GM12878 (cell line): Measurements from ENCODE around the gene IMMT.

Experiments used
- CHD1 ChIP-seq: IDR thresholded peaks from 2 replicates; pipeline ENCODE4 v1.6.1; 2012; ENCODE audit warnings: low read depth, low read length, improper control_type of control experiment
- EZH2 ChIP-seq: IDR thresholded peaks from 2 replicates; pipeline ENCODE4 v1.6.1; 2012; ENCODE audit warnings: low read depth, mild to moderate bottlenecking, control low read depth, inconsistent platforms, low read length, borderline replicate concordance; ENCODE audit not compliant: control insufficient read depth
- POLR2A ChIP-seq: IDR thresholded peaks from 2 replicates; pipeline ENCODE4 v1.6.1; 2011; ENCODE audit warnings: low read depth, mild to moderate bottlenecking, low read length
- RAD21 ChIP-seq: IDR thresholded peaks from 2 replicates; pipeline ENCODE4 v1.6.1; 2011; ENCODE audit warnings: mild to moderate bottlenecking, low read depth, low read length, moderate library complexity; ENCODE audit not compliant: insufficient read depth
- RBBP5 ChIP-seq: fragments of 200-600 bp; sonication (generic); conservative IDR thresholded peaks from 2 replicates; pipeline ENCODE4 v1.6.1; 2016
- SMC3 ChIP-seq: IDR thresholded peaks from 2 replicates; pipeline ENCODE4 v1.6.1; 2011; ENCODE audit warnings: low read length, improper control_type of control experiment, borderline replicate concordance
- TCF12 ChIP-seq: IDR thresholded peaks from 2 replicates; pipeline ENCODE4 v1.6.1; 2011; ENCODE audit warnings: low read depth, mild to moderate bottlenecking, low read length
- ZZZ3 ChIP-seq: IDR thresholded peaks from 2 replicates; pipeline ENCODE4 v1.6.1; 2011; ENCODE audit warnings: low read depth; ENCODE audit not compliant: control insufficient read depth, insufficient read length
- TF ChIP-seq, protein P1 (sequence below), 3 experiments: IDR thresholded peaks in 2 of 3; conservative IDR thresholded peaks in 1 of 3; 2 replicates each; pipeline ENCODE4 v1.5.1; 2011; ENCODE audit warnings: low read depth in 3 of 3, low read length in 3 of 3, mild to moderate bottlenecking in 3 of 3, control low read depth in 2 of 3, moderate library complexity in 2 of 3, inconsistent platforms in 1 of 3, mixed read lengths in 1 of 3; ENCODE audit not compliant: control insufficient read depth in 2 of 3, insufficient read depth in 1 of 3; ENCODE audit errors: extremely low read depth in 1 of 3
- TF ChIP-seq, protein P2 (sequence below): IDR thresholded peaks from 2 replicates; pipeline ENCODE4 v1.6.1; 2012; ENCODE audit warnings: low read depth, low read length, improper control_type of control experiment
- TF ChIP-seq, protein P3 (sequence below): fragments of 150-350 bp; IDR thresholded peaks from 2 replicates; pipeline ENCODE4 v1.6.1; 2014; ENCODE audit warnings: mild to moderate bottlenecking, low read depth, low read length

DNA sequence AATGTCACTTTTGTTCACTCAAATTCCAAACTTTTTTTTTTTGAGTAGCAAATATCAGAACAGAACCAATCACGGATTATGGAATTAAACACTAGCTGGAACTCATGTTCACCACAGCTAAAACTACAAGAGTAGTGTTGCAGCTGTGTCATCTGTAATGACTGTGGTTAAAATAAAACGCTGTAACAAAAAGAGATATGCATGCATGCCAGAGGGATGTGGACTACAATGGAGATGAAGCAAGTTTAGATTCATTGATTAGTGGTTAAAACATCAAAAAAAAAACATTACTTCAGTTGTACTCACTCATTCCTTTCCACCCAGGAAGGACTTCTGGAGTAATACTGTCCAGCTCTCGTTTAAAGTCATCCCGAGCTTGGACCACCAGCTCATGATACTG is 37.0 kb downstream of the IMMT start:
- TF ChIP-seq, protein P1, sequence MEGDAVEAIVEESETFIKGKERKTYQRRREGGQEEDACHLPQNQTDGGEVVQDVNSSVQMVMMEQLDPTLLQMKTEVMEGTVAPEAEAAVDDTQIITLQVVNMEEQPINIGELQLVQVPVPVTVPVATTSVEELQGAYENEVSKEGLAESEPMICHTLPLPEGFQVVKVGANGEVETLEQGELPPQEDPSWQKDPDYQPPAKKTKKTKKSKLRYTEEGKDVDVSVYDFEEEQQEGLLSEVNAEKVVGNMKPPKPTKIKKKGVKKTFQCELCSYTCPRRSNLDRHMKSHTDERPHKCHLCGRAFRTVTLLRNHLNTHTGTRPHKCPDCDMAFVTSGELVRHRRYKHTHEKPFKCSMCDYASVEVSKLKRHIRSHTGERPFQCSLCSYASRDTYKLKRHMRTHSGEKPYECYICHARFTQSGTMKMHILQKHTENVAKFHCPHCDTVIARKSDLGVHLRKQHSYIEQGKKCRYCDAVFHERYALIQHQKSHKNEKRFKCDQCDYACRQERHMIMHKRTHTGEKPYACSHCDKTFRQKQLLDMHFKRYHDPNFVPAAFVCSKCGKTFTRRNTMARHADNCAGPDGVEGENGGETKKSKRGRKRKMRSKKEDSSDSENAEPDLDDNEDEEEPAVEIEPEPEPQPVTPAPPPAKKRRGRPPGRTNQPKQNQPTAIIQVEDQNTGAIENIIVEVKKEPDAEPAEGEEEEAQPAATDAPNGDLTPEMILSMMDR (IDR thresholded peaks at IDR 0.05 in 2 of 3, conservative IDR thresholded peaks at IDR 0.05 in 1 of 3; ENCODE audit: control insufficient read depth in 2 of 3, extremely low read depth in 1 of 3, insufficient read depth in 1 of 3, low read depth in 3 of 3, low read length in 3 of 3), result no peak
- TF ChIP-seq TCF12 (no peak), SMC3 (no peak), RBBP5 (no peak), EZH2 (no peak), CHD1 (no peak), ZZZ3 (no peak), POLR2A (no peak), RAD21 (no peak)
- TF ChIP-seq, protein P2, sequence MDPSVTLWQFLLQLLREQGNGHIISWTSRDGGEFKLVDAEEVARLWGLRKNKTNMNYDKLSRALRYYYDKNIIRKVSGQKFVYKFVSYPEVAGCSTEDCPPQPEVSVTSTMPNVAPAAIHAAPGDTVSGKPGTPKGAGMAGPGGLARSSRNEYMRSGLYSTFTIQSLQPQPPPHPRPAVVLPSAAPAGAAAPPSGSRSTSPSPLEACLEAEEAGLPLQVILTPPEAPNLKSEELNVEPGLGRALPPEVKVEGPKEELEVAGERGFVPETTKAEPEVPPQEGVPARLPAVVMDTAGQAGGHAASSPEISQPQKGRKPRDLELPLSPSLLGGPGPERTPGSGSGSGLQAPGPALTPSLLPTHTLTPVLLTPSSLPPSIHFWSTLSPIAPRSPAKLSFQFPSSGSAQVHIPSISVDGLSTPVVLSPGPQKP, result no peak
- TF ChIP-seq, protein P3, sequence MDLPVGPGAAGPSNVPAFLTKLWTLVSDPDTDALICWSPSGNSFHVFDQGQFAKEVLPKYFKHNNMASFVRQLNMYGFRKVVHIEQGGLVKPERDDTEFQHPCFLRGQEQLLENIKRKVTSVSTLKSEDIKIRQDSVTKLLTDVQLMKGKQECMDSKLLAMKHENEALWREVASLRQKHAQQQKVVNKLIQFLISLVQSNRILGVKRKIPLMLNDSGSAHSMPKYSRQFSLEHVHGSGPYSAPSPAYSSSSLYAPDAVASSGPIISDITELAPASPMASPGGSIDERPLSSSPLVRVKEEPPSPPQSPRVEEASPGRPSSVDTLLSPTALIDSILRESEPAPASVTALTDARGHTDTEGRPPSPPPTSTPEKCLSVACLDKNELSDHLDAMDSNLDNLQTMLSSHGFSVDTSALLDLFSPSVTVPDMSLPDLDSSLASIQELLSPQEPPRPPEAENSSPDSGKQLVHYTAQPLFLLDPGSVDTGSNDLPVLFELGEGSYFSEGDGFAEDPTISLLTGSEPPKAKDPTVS, result no peak
